HEK293T (cell line): ENCODE results near the gene IPO9.

Experiments
- SP1 ChIP-seq: fragments of 450-650 bp; IDR thresholded peaks from 2 replicates; pipeline ENCODE4 v1.6.1; 2017
- SUZ12 ChIP-seq: fragments of 450-650 bp; IDR thresholded peaks from 2 replicates; pipeline ENCODE4 v1.6.1; 2016; ENCODE audit warnings: mild to moderate bottlenecking
- TARDBP ChIP-seq: fragments of 450-650 bp; IDR thresholded peaks from 2 replicates; pipeline ENCODE4 v1.6.1; 2016

DNA sequence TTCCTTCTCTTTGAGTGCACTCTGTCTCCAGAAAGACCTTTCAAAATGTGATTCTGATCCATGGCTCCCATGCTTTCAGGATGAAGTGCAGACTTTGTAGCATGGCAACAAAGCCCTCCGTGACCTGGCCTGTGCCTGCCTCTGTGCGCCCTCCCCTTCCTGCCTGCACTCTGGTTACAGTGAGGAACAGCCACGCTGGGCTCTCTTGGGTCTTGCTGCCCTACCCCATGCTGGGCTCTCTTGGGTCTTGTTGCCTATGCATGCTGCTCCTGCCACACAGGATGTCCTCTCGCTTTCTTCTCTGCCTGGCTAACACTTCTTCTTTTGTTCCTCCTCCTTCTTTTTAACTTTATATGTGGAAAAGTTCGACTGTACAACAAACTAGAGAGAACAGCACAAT, 89.4 kb downstream of the IPO9 start:
- TF ChIP-seq SUZ12 (no peak), SP1 (no peak), TARDBP (no peak)
